Neuronal stem cell (in vitro differentiated cells): ENCODE results near the gene SV2B.

Experiments
- DNase-seq: peaks from one replicate; pipeline ENCODE4 v3.0.0-alpha.2; 2013; ENCODE audit warnings: low spot score
- H2AFZ ChIP-seq: one replicate; pipeline ENCODE4 v1.6.1; 2013; ENCODE audit warnings: mild to moderate bottlenecking, low read length, inconsistent platforms
- H2AK5ac ChIP-seq: 2 replicates; pipeline ENCODE4 v1.6.1; 2013; ENCODE audit warnings: low read depth, mild to moderate bottlenecking, inconsistent platforms, low read length, moderate library complexity, mixed read lengths
- H2BK120ac ChIP-seq: 2 replicates; pipeline ENCODE4 v1.6.1; 2013; ENCODE audit warnings: low read depth, mild to moderate bottlenecking, inconsistent platforms, low read length, moderate library complexity, mixed read lengths
- H2BK12ac ChIP-seq: one replicate; pipeline ENCODE4 v1.6.1; 2013; ENCODE audit warnings: low read length, inconsistent platforms
- H2BK15ac ChIP-seq: 2 replicates; pipeline ENCODE4 v1.6.1; 2013; ENCODE audit warnings: mild to moderate bottlenecking, low read length, inconsistent platforms, mixed read lengths
- H2BK5ac ChIP-seq: one replicate; pipeline ENCODE4 v1.6.1; 2013; ENCODE audit warnings: inconsistent platforms, mild to moderate bottlenecking, low read length, moderate library complexity
- H3K14ac ChIP-seq: one replicate; pipeline ENCODE4 v1.6.1; 2013; ENCODE audit warnings: low read length, inconsistent platforms
- H3K18ac ChIP-seq: 2 replicates; pipeline ENCODE4 v1.6.1; 2013; ENCODE audit warnings: low read length, inconsistent platforms
- H3K23ac ChIP-seq: 2 replicates; pipeline ENCODE4 v1.6.1; 2013; ENCODE audit warnings: low read depth, mild to moderate bottlenecking, mixed read lengths, low read length, inconsistent platforms; ENCODE audit not compliant: poor library complexity
- H3K27ac ChIP-seq: replicated peaks from 3 replicates; pipeline ENCODE4 v1.5.1; 2013; ENCODE audit warnings: low read length, inconsistent platforms
- H3K27me3 ChIP-seq, 3 experiments: 2 replicates each; pipeline ENCODE4 v1.6.1; 2013; ENCODE audit warnings: low read length in 3 of 3, mild to moderate bottlenecking in 2 of 3, inconsistent platforms in 1 of 3, low read depth in 1 of 3, mixed read lengths in 1 of 3, moderate library complexity in 1 of 3; ENCODE audit not compliant: control insufficient read depth in 3 of 3, insufficient read depth in 3 of 3
- H3K36me3 ChIP-seq, 2 donors: replicated peaks in 1 of 2; 2 replicates each; pipeline ENCODE4 v1.6.1; 2013; ENCODE audit warnings: low read length in 2 of 2; ENCODE audit not compliant: control insufficient read depth in 2 of 2, insufficient read depth in 2 of 2
- H3K4ac ChIP-seq: 2 replicates; pipeline ENCODE4 v1.6.1; 2013; ENCODE audit warnings: inconsistent platforms, mild to moderate bottlenecking, low read length, moderate library complexity
- H3K4me1 ChIP-seq, 2 donors: 1 replicate in 1 of 2; 2 replicates in 1 of 2; pipeline ENCODE4 v1.6.1; 2013; ENCODE audit warnings: low read length in 2 of 2, low read depth in 1 of 2; ENCODE audit not compliant: control insufficient read depth in 2 of 2, insufficient read depth in 1 of 2
- H3K4me2 ChIP-seq: one replicate; pipeline ENCODE4 v1.6.1; 2013; ENCODE audit warnings: mild to moderate bottlenecking, low read length, inconsistent platforms; ENCODE audit not compliant: insufficient read depth, poor library complexity, severe bottlenecking
- H3K4me3 ChIP-seq, 2 donors: 2 replicates each; pipeline ENCODE4 v1.5.1; 2013; ENCODE audit warnings: low read length in 2 of 2, mild to moderate bottlenecking in 2 of 2, inconsistent platforms in 1 of 2, moderate library complexity in 1 of 2
- H3K79me1 ChIP-seq: one replicate; pipeline ENCODE4 v1.6.1; 2013; ENCODE audit warnings: low read depth, mild to moderate bottlenecking, inconsistent platforms, low read length, moderate library complexity
- H3K9ac ChIP-seq: one replicate; pipeline ENCODE4 v1.6.1; 2013; ENCODE audit warnings: mild to moderate bottlenecking, low read depth, low read length, inconsistent platforms; ENCODE audit not compliant: poor library complexity
- H3K9me3 ChIP-seq, 2 donors: replicated peaks in 1 of 2; 2 replicates each; pipeline versions ENCODE3 to v1.6.1; 2013; ENCODE audit warnings: low read length in 2 of 2, mild to moderate bottlenecking in 2 of 2, inconsistent platforms in 1 of 2, low read depth in 1 of 2, mixed read lengths in 1 of 2, moderate library complexity in 1 of 2; ENCODE audit not compliant: control insufficient read depth in 2 of 2, insufficient read depth in 1 of 2
- H4K8ac ChIP-seq: one replicate; pipeline ENCODE4 v1.6.1; 2013; ENCODE audit warnings: low read depth, mild to moderate bottlenecking, inconsistent platforms, low read length, moderate library complexity
- H4K91ac ChIP-seq: one replicate; pipeline ENCODE4 v1.6.1; 2013; ENCODE audit warnings: low read length, low read depth, mild to moderate bottlenecking, inconsistent platforms; ENCODE audit not compliant: poor library complexity
- WGBS, 2 donors: extraction: QIAGEN DNeasy Blood & Tissue Kit; methylation state at CpG; one replicate each; pipeline ENCODE4 v1.1.7; 2013; ENCODE audit warnings: missing lambda C conversion rate in 2 of 2, mixed read lengths in 1 of 2; ENCODE audit not compliant: insufficient read length in 2 of 2, insufficient replicate concordance in 1 of 2; ENCODE audit errors: extremely low coverage in 2 of 2; 5-methylcytosine and 5-hydroxymethylcytosine counted together

SV2B gene

DNA sequence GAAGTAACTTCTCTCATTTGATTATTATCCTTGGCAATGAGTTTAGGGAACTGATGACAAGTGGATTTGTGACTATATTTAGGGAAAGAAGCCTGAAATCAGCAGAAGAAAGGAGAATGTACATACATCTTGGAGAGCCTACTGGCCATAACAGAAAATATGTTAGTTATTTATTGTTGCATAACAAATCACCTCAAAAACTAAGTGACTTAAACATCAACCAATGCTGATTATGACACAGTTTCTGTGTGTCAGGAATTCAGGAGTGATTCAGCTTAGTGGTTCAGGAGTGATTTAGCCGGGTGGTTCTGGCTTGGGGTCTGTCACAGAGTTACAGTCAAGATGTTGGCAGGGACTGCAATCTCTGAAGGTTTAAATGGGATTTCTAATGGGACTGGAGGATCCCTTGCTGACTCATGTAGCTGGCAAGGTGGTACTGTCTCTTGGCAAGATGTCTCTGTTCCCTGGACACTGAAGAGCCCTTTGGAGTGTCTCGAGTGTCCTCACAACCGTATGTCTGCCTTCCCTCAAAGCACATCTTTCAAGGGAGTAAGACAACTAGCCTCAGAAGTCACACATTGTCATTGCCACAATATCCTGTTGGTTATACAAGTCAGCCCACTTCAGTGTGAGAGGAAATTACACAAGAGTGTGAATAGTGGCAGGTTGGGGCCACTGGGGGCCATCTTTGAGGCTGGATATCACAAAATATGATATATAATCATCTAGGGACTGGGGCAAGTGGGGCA lies 248.9 kb downstream of the SV2B start:
- Histone ChIP-seq H3K9me3 (no peaks in the 10 kb centered on the region), H3K27me3 (no peaks in the 10 kb centered on the region), H3K18ac (no peak overlapping the region), H3K23ac (no peak overlapping the region), H2BK120ac (no peak overlapping the region), H3K4me1 (no peaks in the 10 kb centered on the region), H3K4me2 (no peak overlapping the region), H3K4ac (no peak overlapping the region), H4K91ac (no peak overlapping the region), H2BK12ac (no peak overlapping the region), H3K27ac (no peak overlapping the region), H2BK5ac (no peak overlapping the region), H3K79me1 (no peaks in the 10 kb centered on the region), H3K4me3 (no peak overlapping the region), H2AFZ (no peak overlapping the region), H3K14ac (no peak overlapping the region), H2AK5ac (no peak overlapping the region), H3K36me3 (no peaks in the 10 kb centered on the region), H3K9ac (no peak overlapping the region), H4K8ac (no peak overlapping the region), H2BK15ac (no peak overlapping the region)
- no peak for DNase-seq
- no CpG with 5 or more reads among the region's 3 CpGs for WGBS, 2 donors
